ENCODE results near the gene HPSE2. TPM values are rescaled to one million over a fixed set of nuclear protein-coding genes. Genes with fewer than 3 reads are reported as not detected.

HPSE2 gene
- polyA plus RNA-seq, 1 of the 3 experiments (the other 2 are of a cell fraction): not detected

DNA sequence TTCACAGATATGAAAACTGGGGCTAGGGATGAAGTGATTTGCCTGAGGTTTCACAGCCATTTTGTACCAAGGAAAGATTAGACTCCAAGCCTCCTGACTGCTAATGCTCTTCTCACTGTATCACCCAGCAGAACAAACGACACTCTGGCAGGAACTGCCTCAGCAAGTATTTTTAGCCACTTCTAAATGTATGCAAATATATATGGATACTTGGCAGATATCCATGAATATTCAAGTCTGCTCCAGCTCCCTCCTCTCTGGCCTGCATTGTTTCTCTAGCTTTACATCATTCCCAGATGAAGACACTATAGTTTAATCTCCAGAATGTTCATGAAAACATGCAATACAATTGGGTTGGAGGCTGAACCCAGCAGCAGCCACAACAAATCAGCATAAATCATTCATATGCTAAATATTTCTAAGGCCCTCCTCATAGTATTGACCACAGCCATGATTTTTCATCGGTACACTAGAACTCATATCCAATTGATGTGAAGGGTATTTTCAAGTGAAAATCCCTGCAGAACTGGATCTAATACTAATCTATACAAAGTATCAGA is 65.5 kb downstream of the HPSE2 start (continued):
- TF ChIP-seq USF2 (IDR thresholded peaks at IDR 0.05; ENCODE audit: borderline replicate concordance, low read depth, low read length) (no peak), RFX5 (IDR thresholded peaks at IDR 0.05; ENCODE audit: low read length) (no peak), FOXM1 (IDR thresholded peaks at IDR 0.05; ENCODE audit: low read depth) (no peak)

DNA sequence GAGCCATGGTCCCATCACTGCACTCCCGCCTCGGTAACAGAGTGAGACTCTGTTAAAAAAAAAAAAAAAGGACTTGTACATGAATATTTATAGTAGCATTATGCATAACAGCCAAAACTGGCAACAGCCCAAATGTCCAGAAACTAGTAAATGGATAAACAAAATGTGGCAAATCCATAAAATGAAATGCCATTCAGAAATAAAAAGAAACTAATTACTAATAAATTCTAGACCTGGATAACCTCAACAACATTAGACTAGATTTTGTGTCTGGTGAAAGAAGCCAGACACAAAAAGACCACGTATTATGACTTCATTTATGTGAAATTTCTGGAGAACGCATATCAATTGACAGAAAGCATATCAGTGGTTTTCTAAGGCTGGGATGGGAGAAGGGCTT is 74.5 kb downstream of the HPSE2 start:
- H3F3A ChIP-seq (replicated peaks; ENCODE audit: insufficient read depth): no peaks in the 10 kb centered on the region
- no peaks in the 10 kb centered on the region for H3K27me3 ChIP-seq (ENCODE audit: insufficient read depth)
- H3K27ac ChIP-seq (ENCODE audit: low read depth in 2 of 2, low read length in 1 of 2): no peak overlapping the region
- H3K9me2 ChIP-seq: 0 out of 2 replicates have a peak, but pooled peaks cover 5% of the 10 kb centered on the region
- DNase-seq: no peak
- WGBS (ENCODE audit: low lambda C conversion rate): 19% methylated on average over 4 of the region's 4 CpGs
- ChIA-PET CTCF (interaction anchor here (1.6 kb wide), 1 partner anchor 12 kb away, joined by 4 read pairs; no protein-coding TSS in a partner anchor), POLR2A (no interaction called here)
- TF ChIP-seq RAD21 (IDR thresholded peaks at IDR 0.05; ENCODE audit: low read length): no peak
- TF ChIP-seq CTCF (IDR thresholded peaks at IDR 0.05): no peak
- TF ChIP-seq USF2 (IDR thresholded peaks at IDR 0.05; ENCODE audit: borderline replicate concordance, low read depth, low read length): no peak
- TF ChIP-seq CHD2 (IDR thresholded peaks at IDR 0.05; ENCODE audit: low read length, partially characterized antibody): no peak
- TF ChIP-seq, protein P1, sequence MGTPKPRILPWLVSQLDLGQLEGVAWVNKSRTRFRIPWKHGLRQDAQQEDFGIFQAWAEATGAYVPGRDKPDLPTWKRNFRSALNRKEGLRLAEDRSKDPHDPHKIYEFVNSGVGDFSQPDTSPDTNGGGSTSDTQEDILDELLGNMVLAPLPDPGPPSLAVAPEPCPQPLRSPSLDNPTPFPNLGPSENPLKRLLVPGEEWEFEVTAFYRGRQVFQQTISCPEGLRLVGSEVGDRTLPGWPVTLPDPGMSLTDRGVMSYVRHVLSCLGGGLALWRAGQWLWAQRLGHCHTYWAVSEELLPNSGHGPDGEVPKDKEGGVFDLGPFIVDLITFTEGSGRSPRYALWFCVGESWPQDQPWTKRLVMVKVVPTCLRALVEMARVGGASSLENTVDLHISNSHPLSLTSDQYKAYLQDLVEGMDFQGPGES (IDR thresholded peaks at IDR 0.05; ENCODE audit: low read depth, low read length): no peak
- TF ChIP-seq JUND (IDR thresholded peaks at IDR 0.05): no peak
- no peak for TF ChIP-seq GATA2 (CRISPR knock-in tag; IDR thresholded peaks at IDR 0.05)
- no peak for TF ChIP-seq SIN3A (IDR thresholded peaks at IDR 0.05; ENCODE audit: borderline replicate concordance, low read depth, low read length)
- no peak for TF ChIP-seq RFX5 (IDR thresholded peaks at IDR 0.05; ENCODE audit: low read length)
- TF ChIP-seq YY1 (IDR thresholded peaks at IDR 0.05; ENCODE audit: low read depth): no peak
- TF ChIP-seq RXRA (IDR thresholded peaks at IDR 0.05; ENCODE audit: borderline replicate concordance, low read depth): no peak
- TF ChIP-seq REST (IDR thresholded peaks at IDR 0.05; ENCODE audit: low read depth, low read length): no peak
- TF ChIP-seq NRF1 (IDR thresholded peaks at IDR 0.05; ENCODE audit: low read depth, low read length): no peak
- TF ChIP-seq MAX (IDR thresholded peaks at IDR 0.05; ENCODE audit: low read depth): no peak
- no peak for TF ChIP-seq FOXJ3 (CRISPR knock-in tag; IDR thresholded peaks at IDR 0.05)
- no peak for TF ChIP-seq GABPA (IDR thresholded peaks at IDR 0.05; ENCODE audit: low read depth)
- no peak for TF ChIP-seq EZH2phosphoT487 (IDR thresholded peaks at IDR 0.05; ENCODE audit: borderline replicate concordance, low read depth)
- no peak for TF ChIP-seq TEAD4 (IDR thresholded peaks at IDR 0.05; ENCODE audit: borderline replicate concordance, insufficient read depth)
- H3K4me3 ChIP-seq (ENCODE audit: low read depth in 2 of 2, low read length in 1 of 2): no peak overlapping the region
- H3K4me2 ChIP-seq: no peak overlapping the region
- H3K9me3 ChIP-seq: no peaks in the 10 kb centered on the region; the same call in 1 of the 2 replicates
- no peaks in the 10 kb centered on the region for H3K36me3 ChIP-seq (replicated peaks in 1 of 2; ENCODE audit: control insufficient read depth in 1 of 2, insufficient read depth in 2 of 2, low read length in 1 of 2)
- no peaks in the 10 kb centered on the region for H4K20me1 ChIP-seq (ENCODE audit: insufficient read depth)
- H3K79me2 ChIP-seq (ENCODE audit: insufficient read depth): no peaks in the 10 kb centered on the region
- no peak overlapping the region for H3K9ac ChIP-seq
- H3K4me1 ChIP-seq (ENCODE audit: control insufficient read depth in 1 of 2, insufficient read depth in 2 of 2, low read depth in 1 of 2, low read length in 1 of 2): no peaks in the 10 kb centered on the region; a peak in 1 of 4 replicates
- no peak overlapping the region for H2AFZ ChIP-seq (ENCODE audit: low read depth)

All from SK-N-SH (cell line).